ENCODE measurements around the gene ARHGDIB. TPM values are rescaled to one million over a fixed set of nuclear protein-coding genes. Genes with fewer than 3 reads are reported as not detected.

ARHGDIB gene
- total RNA-seq, 1 experiment from 2014 or later, result 4.3 TPM

DNA sequence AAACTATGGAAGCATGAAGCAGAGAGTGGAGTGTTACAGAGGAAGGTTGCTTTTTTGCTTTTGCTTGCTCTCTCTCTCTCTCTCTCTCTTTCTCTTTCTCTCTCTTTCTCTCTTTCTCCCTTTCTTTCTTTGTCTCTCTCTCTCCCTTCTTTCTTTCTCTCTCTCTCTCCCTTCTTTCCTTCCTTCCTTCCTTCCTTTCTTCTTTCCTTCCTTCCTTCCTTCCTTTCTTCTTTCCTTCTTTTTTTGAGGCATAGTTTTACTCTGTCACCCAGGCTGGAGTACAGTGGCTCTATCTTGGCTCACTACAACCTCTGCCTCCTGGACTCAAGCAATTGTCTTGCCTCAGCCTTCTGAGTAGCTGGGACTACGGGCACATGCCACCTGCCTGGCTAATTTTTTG, 7.6 kb downstream of the ARHGDIB start:
- Histone ChIP-seq H3K27ac (ENCODE audit: low read depth, low read length) (no peak overlapping the region), H3K9me3 (ENCODE audit: control insufficient read depth in 1 of 2, insufficient read depth in 1 of 2, low read depth in 1 of 2, low read length in 2 of 2) (no peaks in the 10 kb centered on the region), H3K9ac (ENCODE audit: low read length) (no peak overlapping the region), H3K9me2 (ENCODE audit: insufficient read depth) (no peaks in the 10 kb centered on the region; the same call in 1 of the 2 replicates), H3K27me3 (ENCODE audit: insufficient read depth, low read length) (no peaks in the 10 kb centered on the region), H3K4me2 (ENCODE audit: low read length) (no peak overlapping the region), H3K4me1 (ENCODE audit: control insufficient read depth in 1 of 2, insufficient read depth in 2 of 2, low read length in 2 of 2) (peaks cover 20 to 43% of the 10 kb centered on the region in 2 experiments), H3K36me3 (ENCODE audit: control insufficient read depth in 1 of 2, insufficient read depth in 2 of 2, low read length in 2 of 2) (no peaks in the 10 kb centered on the region), H3K79me2 (ENCODE audit: insufficient read depth, low read length) (no peaks in the 10 kb centered on the region), H2AFZ (ENCODE audit: low read depth, low read length, poor library complexity, severe bottlenecking) (no peak overlapping the region), H4K20me1 (ENCODE audit: insufficient read depth) (no peaks in the 10 kb centered on the region), H3K4me3 (replicated peaks in 1 of 2; ENCODE audit: low read depth in 1 of 2, low read length in 2 of 2) (no peak overlapping the region)
- DNase-seq (ENCODE audit: low read depth, low spot score), result no peak
- RAD21 ChIA-PET (ENCODE audit: low non-redundant PET in 1 of 2, low total read pairs in 2 of 2, uncharacterized antibody in 2 of 2, unreplicated experiment in 2 of 2), result no interaction called here
- CTCF ChIA-PET, result no interaction called here
- TF ChIP-seq TCF7L2 (IDR thresholded peaks at IDR 0.05; ENCODE audit: borderline replicate concordance, extremely low read depth, insufficient read depth, insufficient read length), result no peak
- no peak for TF ChIP-seq EGR1 (IDR thresholded peaks at IDR 0.05; ENCODE audit: low read depth)
- no peak for TF ChIP-seq CEBPB (IDR thresholded peaks at IDR 0.05; ENCODE audit: low read depth)
- TF ChIP-seq FOSL1 (IDR thresholded peaks at IDR 0.05; ENCODE audit: low read depth), result no peak
- TF ChIP-seq ZNF274 (IDR thresholded peaks at IDR 0.05; ENCODE audit: low read depth, low read length), result no peak
- TF ChIP-seq, protein P1, sequence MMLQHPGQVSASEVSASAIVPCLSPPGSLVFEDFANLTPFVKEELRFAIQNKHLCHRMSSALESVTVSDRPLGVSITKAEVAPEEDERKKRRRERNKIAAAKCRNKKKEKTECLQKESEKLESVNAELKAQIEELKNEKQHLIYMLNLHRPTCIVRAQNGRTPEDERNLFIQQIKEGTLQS (IDR thresholded peaks at IDR 0.05), result no peak
- TF ChIP-seq, protein P2, sequence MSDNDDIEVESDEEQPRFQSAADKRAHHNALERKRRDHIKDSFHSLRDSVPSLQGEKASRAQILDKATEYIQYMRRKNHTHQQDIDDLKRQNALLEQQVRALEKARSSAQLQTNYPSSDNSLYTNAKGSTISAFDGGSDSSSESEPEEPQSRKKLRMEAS (IDR thresholded peaks at IDR 0.05), result no peak
- TF ChIP-seq, protein P3, sequence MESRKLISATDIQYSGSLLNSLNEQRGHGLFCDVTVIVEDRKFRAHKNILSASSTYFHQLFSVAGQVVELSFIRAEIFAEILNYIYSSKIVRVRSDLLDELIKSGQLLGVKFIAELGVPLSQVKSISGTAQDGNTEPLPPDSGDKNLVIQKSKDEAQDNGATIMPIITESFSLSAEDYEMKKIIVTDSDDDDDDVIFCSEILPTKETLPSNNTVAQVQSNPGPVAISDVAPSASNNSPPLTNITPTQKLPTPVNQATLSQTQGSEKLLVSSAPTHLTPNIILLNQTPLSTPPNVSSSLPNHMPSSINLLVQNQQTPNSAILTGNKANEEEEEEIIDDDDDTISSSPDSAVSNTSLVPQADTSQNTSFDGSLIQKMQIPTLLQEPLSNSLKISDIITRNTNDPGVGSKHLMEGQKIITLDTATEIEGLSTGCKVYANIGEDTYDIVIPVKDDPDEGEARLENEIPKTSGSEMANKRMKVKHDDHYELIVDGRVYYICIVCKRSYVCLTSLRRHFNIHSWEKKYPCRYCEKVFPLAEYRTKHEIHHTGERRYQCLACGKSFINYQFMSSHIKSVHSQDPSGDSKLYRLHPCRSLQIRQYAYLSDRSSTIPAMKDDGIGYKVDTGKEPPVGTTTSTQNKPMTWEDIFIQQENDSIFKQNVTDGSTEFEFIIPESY (IDR thresholded peaks at IDR 0.05; ENCODE audit: extremely low read depth, insufficient replicate concordance, low read length), result no peak
- no peak for TF ChIP-seq RAD21 (IDR thresholded peaks at IDR 0.05; ENCODE audit: low read depth)
- TF ChIP-seq ELF1 (IDR thresholded peaks at IDR 0.05; ENCODE audit: borderline replicate concordance, low read depth), result no peak
- no peak for TF ChIP-seq JUND (IDR thresholded peaks at IDR 0.05)
- no peak for TF ChIP-seq POLR2A (IDR thresholded peaks at IDR 0.05; ENCODE audit: borderline replicate concordance, extremely low read depth, insufficient read depth, insufficient read length)
- no peak for TF ChIP-seq CBX3 (IDR thresholded peaks at IDR 0.05; ENCODE audit: low read depth)
- no peak for TF ChIP-seq EZH2phosphoT487 (IDR thresholded peaks at IDR 0.05; ENCODE audit: borderline replicate concordance)
- no peak for TF ChIP-seq ZFX (IDR thresholded peaks at IDR 0.05)
- TF ChIP-seq SRF (IDR thresholded peaks at IDR 0.05; ENCODE audit: low read depth), result no peak
- intact Hi-C loops (cut with micrococcal nuclease), result no loop called here
- no peak for ATAC-seq
- BruUV-seq (replicated peaks), result no TSS peak
- POLR2A ChIA-PET, result no interaction called here
